GM21529 (cell line): ENCODE results near the gene GABRR1.
A peak's percentile ranks its signal among the peaks of the same experiment; 100 is the strongest.
"Not testable (repeated sequence)": the region's sequence is repeated elsewhere in the genome, so short reads cannot be mapped to it uniquely, and the experiment has no call there.

ENCODE experiments used
- ATAC-seq: cut with Tn5 transposase; IDR thresholded peaks from one replicate; pipeline ENCODE4 v1.9.1; 2021; ENCODE audit not compliant: unreplicated experiment

GABRR1 gene

DNA sequence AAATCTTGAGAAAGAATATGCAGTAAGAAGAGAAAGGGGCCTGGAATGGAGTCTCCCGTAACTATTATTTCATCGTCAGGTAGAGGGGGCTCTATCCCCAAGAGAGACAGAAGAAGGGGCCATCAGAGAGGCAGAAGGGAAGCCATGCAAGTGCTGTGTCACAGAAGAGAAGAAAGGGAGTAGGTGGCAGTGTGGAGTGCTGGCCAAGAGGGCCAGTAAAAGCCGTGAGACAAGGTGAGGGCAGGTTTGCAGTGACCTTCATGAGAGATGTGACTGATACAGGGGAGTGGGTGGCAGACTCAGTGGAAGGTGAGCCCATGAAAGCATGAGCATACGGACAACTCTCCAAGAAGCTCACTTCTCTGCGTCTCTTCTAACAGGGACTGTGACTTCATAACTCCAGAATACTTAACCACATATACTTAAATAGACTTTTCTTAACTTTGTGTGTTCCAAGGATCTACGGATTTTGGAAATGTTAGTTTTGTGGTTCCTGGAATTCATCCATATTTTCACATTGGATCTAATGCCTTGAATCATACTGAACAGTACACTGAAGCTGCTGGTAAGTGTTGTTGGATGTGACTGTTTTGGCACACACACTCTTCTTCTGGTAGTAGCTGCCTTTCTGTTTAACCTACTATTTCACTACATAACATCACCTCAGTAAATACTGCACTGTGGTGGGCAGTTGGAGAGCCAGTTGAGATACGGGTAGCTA lies 55.7 kb downstream of the GABRR1 start:
- no peak for ATAC-seq

GRCh38 chr6:89160331-89161092 lies 56.6 kb downstream of the GABRR1 start:
- ATAC-seq, result no peak

GRCh38 chr6:89154131-89154530 lies 63.0 kb downstream of the GABRR1 start:
- ATAC-seq, result no peak

DNA sequence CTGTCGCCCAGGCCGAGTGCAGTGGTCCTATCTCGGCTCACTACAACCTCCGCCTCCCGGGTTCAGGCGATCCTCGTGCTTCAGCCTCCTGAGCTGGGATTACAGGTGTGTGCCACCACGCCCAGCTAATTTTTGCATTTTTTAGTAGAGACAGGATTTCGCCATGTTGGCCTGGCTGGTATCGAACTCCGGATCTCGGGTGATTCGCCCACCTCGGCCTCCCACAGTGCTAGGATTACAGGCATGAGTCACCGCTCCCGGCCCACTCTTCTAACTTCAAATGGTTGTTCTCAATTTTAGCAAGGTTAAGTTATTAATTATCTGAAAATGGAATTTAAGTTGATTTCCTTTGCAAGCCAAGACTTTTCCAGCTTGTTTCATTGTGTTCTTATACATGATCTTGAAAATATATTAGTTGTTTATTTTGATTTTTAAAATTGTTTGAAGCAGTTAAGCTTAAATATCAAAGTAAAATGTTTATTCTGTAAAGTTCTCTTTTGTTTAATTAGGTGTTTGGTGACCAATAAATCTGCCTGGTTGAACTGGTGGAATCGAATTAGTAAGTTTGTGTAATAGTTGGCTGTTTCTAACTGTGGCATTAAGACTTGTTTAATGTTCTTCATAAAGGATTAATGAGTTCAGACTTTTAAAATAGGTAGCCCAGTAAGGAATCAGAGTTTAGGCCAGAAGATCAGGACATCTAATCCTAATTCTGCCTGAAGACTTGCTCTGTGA lies 69.0 kb downstream of the GABRR1 start:
- no peak for ATAC-seq

DNA sequence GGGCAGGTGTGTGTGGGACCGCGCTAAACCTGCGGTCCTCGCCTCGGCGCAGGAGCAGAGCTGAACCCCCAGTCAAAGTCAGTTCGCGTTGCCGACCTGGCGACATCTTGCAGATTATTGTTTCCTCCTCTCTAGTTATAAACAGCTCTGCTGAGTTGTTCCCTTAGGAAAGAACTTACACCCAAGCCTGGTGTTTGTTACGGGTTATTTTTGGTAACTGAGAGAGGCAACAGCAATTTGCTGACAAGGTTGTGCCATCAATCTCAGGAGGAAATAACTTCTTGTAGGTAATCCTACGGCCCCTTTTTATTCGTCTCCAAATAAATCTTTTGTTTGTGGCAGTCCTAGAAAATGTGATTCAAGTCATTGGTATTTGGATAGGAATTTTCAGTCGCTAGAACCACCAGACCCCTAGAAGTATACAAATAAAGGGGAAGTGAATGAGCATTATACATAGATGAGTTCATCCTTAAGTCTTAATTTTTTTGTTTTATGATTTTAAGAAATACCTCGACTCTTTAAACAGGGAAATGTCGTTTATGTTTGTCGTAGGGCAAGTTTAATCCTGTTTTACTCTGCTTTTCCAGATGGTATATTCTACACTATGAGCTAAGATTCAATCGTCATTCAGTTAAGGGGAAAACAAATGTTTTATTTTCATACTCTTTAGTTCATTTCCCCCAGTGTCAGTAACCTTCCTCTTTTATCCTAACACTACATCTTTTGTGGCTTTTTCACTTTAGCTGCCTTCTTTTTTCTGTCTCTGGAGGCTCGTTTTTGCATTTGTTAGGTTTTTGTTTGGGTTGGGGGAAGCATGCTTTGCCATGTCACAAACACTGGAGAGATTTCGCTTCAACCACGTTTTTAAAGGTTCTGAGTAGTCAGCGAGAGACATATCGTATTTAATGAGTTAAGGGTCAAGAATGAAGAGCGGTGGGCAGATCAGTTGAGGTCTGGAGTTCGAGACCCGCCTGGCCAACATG lies 70.1 kb downstream of the GABRR1 start:
- peak; percentile 39 for ATAC-seq

DNA sequence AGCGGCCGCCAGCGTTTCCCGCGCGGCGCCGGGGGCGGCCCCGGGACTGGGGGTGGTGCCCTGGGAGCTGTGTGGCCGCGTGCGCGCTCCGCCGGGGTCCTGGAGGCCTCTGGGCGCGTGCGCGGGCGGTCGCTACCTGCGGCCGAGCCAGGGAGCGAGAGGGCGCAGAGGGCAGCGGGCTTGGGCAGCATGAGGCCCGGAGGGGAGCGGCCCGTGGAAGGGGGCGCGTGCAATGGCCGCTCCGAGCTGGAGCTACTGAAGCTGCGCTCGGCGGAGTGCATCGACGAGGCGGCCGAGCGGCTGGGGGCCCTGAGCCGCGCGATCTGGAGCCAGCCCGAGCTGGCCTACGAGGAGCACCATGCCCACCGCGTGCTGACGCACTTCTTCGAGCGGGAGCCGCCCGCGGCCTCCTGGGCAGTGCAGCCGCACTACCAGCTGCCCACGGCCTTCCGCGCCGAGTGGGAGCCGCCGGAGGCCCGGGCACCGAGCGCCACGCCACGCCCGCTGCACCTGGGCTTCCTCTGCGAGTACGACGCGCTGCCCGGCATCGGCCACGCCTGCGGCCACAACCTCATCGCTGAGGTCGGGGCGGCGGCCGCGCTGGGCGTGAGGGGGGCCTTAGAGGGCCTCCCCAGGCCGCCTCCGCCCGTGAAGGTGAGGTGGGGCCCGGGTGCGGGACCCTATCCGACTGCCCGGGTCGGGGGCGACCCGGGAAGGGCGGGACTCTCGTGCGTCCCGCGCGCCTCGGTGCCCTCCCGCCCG lies 71.0 kb downstream of the GABRR1 start, which contains the start of gene PM20D2:
Gene PM20D2 (plus strand): TSS at position 100 of the 762 bp plus-strand sequence. CDS start 90 bp downstream, at position 190.
- ATAC-seq, result peak; percentile 72

DNA sequence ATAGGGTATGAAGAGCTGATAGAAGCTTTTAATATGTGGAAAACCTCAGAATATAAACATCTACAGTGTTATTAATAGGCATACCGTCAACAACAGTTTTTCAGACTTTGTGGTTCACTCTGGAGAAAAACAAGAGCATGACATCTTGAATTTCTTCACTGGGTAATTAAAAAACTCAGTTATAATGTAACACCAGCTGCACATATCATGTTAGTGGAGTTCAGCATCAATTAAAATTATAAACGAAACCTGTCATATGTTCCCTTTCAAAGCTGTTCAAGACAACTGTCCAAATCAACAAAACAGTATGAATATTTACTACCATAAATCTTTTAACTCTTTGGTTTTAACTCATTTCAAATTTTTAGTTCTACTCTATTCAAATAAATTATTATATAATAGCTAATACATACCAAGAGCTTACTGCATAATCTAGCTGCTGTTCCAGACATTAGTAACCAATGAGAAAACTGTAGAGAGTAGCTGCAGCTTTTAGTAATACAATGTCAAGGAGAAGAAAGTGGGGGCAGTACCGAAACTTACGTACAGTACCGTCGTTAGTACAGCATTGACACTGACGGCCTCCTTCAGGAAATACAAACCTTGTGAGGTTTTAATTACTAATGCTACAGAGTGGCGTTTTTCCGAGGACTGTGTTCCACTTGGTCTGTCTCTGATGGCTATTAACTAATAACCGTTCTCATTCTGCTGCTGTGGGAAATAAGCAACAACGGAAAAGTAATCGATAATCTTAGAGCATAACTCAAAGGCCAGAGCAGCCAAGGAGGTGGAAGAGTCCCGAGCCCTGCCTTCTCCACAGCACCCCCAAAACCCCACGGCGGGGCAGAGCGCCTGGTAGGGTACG lies 71.8 kb downstream of the GABRR1 start:
- peak; percentile 67 for ATAC-seq

GRCh38 chr6:89144354-89144906 lies 72.7 kb downstream of the GABRR1 start:
- ATAC-seq, result peak; percentile 21

- no peak for ATAC-seq
These were observed 76.6 kb downstream of the GABRR1 start for GRCh38 chr6:89140347-89141156.

- ATAC-seq, result no peak
These were observed 77.4 kb downstream of the GABRR1 start for GRCh38 chr6:89139509-89140346.

DNA sequence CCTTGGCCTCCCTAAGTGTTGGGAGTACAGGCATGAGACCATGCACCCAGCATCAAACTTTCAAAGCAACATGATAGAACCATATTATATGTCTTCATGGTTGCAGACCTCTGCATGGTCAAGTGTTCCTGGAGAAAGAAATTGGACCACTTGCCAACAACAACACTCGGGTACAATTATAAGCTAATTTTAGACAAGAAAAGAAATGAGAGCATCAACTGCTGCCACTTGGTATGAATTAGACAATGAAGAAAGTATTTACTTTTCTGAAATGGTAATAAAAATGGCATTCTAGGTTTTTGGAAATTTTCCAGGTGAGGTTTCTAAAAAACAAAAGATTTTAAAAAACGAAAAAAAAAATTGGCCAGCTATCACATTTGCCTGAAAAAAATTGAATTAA lies 79.0 kb downstream of the GABRR1 start:
- no peak for ATAC-seq

DNA sequence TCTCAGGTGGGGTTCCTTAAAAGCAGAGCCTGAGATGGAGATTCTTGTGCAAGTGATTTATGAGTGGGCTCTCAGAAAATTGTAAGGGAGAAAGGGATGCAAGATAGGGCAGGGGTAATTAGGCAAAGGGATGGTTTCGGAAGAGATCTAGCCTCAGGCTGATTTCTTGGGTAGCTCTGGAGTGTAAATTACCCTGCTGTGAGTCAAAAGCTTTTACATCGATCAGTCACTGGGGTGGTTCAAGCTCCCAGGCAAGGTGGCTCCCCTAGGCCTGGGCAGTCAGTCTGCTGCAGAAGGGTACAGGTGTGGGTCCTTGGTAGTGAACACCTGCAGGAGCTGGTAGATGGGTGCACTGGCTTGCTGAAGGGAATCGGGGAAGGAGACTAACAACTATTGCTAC lies 82.4 kb downstream of the GABRR1 start:
- no peak for ATAC-seq

- ATAC-seq, result no peak
These were observed 83.2 kb downstream of the GABRR1 start for GRCh38 chr6:89133981-89134380.

DNA sequence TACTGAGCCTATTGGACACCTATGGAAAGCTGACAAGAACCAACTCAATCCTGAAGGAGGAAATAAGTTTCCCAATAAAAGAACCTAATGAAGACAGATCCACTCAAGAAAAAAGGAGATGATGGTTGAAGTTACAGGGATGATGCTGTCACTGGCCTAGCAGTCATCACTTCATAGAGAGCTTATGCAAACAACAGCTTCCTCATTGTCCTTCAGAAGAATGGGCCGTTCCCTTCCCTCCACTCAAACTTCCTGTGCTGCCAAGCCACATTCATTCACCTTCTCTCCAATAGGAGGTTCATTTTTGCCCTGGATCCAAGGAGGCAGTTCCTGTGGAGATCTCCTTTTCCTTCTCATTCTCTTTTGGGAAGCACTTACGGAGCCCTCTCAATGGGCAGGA lies 85.1 kb downstream of the GABRR1 start:
- ATAC-seq, result no peak

DNA sequence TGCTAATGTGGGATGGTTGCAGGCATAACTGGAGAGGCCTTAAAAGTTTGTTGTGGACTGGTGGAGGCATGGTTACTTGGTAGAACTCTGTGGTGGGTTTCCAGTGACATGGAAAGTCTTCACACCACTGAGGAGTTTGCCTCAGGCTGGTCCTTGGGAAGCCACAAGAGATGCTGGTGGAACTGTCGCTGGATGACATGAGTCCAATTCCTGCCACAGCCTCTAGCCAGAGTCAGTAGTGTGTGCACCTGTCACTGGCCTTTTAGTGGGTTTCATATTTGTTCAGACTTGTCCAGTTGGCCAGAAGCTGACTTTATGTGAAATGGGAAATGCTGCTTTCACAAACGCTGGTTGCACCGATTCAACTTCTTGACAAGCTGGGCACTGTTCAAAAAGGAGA lies 85.6 kb downstream of the GABRR1 start:
- ATAC-seq, result no peak

- not testable (repeated sequence) for ATAC-seq
These were observed 88.9 kb downstream of the GABRR1 start for GRCh38 chr6:89128256-89128671.
